ENCODE results near the gene XDH.

The XDH gene

GRCh38 chr2:31419386-31419785, 4.8 kb upstream of the XDH start:
- no peak overlapping the region for H3K27ac ChIP-seq
- TF ChIP-seq ZFX (IDR thresholded peaks at IDR 0.05) (no peak), CTCF (conservative IDR thresholded peaks at IDR 0.05) (no peak)

- no peak for TF ChIP-seq ZFX (IDR thresholded peaks at IDR 0.05)
- TF ChIP-seq CTCF (conservative IDR thresholded peaks at IDR 0.05) = no peak
- no peak overlapping the region for H3K27ac ChIP-seq
Observed at GRCh38 chr2:31415421-31415820, 879 bp upstream of the XDH start.

GRCh38 chr2:31413862-31414550, 536 bp downstream of the XDH start:
- no peak overlapping the region; the same call in 1 of the 2 replicates for H3K27ac ChIP-seq
- TF ChIP-seq ZFX (IDR thresholded peaks at IDR 0.05) (no peak), CTCF (conservative IDR thresholded peaks at IDR 0.05) (peak; percentile 54)

- TF ChIP-seq CTCF (conservative IDR thresholded peaks at IDR 0.05) = no peak
- TF ChIP-seq ZFX (IDR thresholded peaks at IDR 0.05) = no peak
- H3K27ac ChIP-seq = no peak overlapping the region
Observed at GRCh38 chr2:31413025-31413424, 1.5 kb downstream of the XDH start.

- H3K27ac ChIP-seq = no peak overlapping the region
- TF ChIP-seq CTCF (conservative IDR thresholded peaks at IDR 0.05) (no peak), ZFX (IDR thresholded peaks at IDR 0.05) (no peak)
Observed at GRCh38 chr2:31411771-31412170, 2.8 kb downstream of the XDH start.

GRCh38 chr2:31406593-31407385, 7.8 kb downstream of the XDH start:
- no peak overlapping the region for H3K27ac ChIP-seq
- no peak for TF ChIP-seq ZFX (IDR thresholded peaks at IDR 0.05)
- no peak for TF ChIP-seq CTCF (conservative IDR thresholded peaks at IDR 0.05)

- TF ChIP-seq ZFX (IDR thresholded peaks at IDR 0.05) (no peak), CTCF (conservative IDR thresholded peaks at IDR 0.05) (no peak)
- H3K27ac ChIP-seq = no peak overlapping the region
Observed at GRCh38 chr2:31404827-31405226, 9.7 kb downstream of the XDH start.

All from C4-2B (cell line).